PFSK-1 (cell line): ENCODE data around the gene MLPH.

ENCODE experiments used
- SIN3A ChIP-seq: IDR thresholded peaks from 2 replicates; pipeline ENCODE4 v1.6.1; 2012; ENCODE audit warnings: mild to moderate bottlenecking, low read length, moderate library complexity, borderline replicate concordance; ENCODE audit not compliant: insufficient read depth
- TAF1 ChIP-seq: IDR thresholded peaks from 2 replicates; pipeline ENCODE4 v1.6.1; 2012; ENCODE audit warnings: low read length, control low read depth, borderline replicate concordance; ENCODE audit not compliant: insufficient read depth
- TF ChIP-seq, protein P1 (sequence below), 2 experiments: IDR thresholded peaks; 2 replicates each; pipeline versions ENCODE4 v1.6.1 to v1.8.0; 2011 to 2012; ENCODE audit warnings: low read depth in 2 of 2, low read length in 2 of 2, control low read depth in 1 of 2, inconsistent platforms in 1 of 2, mild to moderate bottlenecking in 1 of 2, moderate library complexity in 1 of 2; ENCODE audit not compliant: insufficient read depth in 1 of 2

DNA sequence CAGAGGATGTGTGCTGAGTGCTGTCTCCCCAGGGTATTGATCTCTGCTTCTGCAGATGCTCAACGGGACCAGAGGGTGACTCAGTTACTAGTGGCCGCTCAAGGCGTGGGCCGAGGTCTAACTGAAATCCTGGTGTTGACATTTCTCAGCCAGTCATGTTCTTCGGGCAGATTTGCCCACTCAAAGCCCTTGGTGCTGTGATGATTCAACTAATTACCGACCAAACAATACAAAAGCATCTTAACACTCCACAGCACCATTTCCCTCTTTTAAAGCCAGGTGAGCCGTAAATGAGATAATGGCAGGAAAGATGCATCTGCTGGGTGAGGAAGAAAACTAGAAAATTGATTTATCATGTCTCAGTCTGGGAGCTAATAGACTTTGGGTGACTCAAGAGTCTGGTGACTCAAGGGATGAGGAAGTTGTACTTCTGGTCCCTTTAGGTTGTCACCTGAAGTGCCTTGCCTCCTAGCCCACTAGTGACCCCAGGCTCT, 46.7 kb downstream of the MLPH start:
- TF ChIP-seq, protein P1, sequence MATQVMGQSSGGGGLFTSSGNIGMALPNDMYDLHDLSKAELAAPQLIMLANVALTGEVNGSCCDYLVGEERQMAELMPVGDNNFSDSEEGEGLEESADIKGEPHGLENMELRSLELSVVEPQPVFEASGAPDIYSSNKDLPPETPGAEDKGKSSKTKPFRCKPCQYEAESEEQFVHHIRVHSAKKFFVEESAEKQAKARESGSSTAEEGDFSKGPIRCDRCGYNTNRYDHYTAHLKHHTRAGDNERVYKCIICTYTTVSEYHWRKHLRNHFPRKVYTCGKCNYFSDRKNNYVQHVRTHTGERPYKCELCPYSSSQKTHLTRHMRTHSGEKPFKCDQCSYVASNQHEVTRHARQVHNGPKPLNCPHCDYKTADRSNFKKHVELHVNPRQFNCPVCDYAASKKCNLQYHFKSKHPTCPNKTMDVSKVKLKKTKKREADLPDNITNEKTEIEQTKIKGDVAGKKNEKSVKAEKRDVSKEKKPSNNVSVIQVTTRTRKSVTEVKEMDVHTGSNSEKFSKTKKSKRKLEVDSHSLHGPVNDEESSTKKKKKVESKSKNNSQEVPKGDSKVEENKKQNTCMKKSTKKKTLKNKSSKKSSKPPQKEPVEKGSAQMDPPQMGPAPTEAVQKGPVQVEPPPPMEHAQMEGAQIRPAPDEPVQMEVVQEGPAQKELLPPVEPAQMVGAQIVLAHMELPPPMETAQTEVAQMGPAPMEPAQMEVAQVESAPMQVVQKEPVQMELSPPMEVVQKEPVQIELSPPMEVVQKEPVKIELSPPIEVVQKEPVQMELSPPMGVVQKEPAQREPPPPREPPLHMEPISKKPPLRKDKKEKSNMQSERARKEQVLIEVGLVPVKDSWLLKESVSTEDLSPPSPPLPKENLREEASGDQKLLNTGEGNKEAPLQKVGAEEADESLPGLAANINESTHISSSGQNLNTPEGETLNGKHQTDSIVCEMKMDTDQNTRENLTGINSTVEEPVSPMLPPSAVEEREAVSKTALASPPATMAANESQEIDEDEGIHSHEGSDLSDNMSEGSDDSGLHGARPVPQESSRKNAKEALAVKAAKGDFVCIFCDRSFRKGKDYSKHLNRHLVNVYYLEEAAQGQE (IDR thresholded peaks at IDR 0.05; ENCODE audit: insufficient read depth in 1 of 2, low read depth in 2 of 2, low read length in 2 of 2), result no peak
- TF ChIP-seq SIN3A (no peak), TAF1 (no peak)
